H1 (cell line): ENCODE measurements around the gene DHRS7B.

ENCODE experiments used
- CTCF ChIP-seq, 3 experiments: IDR thresholded peaks; 1 replicate in 2 of 3; 2 replicates in 1 of 3; pipeline versions ENCODE4 v1.5.1 to v1.6.1; 2011; ENCODE audit warnings: low read length in 3 of 3, mild to moderate bottlenecking in 3 of 3, inconsistent platforms in 2 of 3, low read depth in 1 of 3, moderate library complexity in 1 of 3; ENCODE audit not compliant: insufficient read depth in 1 of 3; ENCODE audit errors: control extremely low read depth in 1 of 3
- EP300 ChIP-seq, 2 experiments: IDR thresholded peaks; 1 replicate in 1 of 2; 2 replicates in 1 of 2; pipeline ENCODE4 v1.6.1; 2011 to 2012; ENCODE audit warnings: low read depth in 2 of 2, low read length in 2 of 2, mild to moderate bottlenecking in 2 of 2, borderline replicate concordance in 1 of 2, inconsistent platforms in 1 of 2, moderate library complexity in 1 of 2
- POLR2A ChIP-seq, 2 experiments: IDR thresholded peaks; 1 replicate in 1 of 2; 2 replicates in 1 of 2; pipeline ENCODE4 v1.6.1; 2011; ENCODE audit warnings: low read depth in 2 of 2, low read length in 2 of 2, mild to moderate bottlenecking in 2 of 2; ENCODE audit errors: control extremely low read depth in 1 of 2
- YY1 ChIP-seq: IDR thresholded peaks from 2 replicates; pipeline ENCODE4 v1.6.1; 2011; ENCODE audit warnings: low read depth, mild to moderate bottlenecking, low read length
- TF ChIP-seq, protein P1 (sequence below): IDR thresholded peaks from 2 replicates; pipeline ENCODE4 v1.6.1; 2011; ENCODE audit warnings: low read length, improper control_type of control experiment
- TF ChIP-seq, protein P2 (sequence below): IDR thresholded peaks from 2 replicates; pipeline ENCODE4 v1.6.1; 2012; ENCODE audit warnings: inconsistent platforms

DNA sequence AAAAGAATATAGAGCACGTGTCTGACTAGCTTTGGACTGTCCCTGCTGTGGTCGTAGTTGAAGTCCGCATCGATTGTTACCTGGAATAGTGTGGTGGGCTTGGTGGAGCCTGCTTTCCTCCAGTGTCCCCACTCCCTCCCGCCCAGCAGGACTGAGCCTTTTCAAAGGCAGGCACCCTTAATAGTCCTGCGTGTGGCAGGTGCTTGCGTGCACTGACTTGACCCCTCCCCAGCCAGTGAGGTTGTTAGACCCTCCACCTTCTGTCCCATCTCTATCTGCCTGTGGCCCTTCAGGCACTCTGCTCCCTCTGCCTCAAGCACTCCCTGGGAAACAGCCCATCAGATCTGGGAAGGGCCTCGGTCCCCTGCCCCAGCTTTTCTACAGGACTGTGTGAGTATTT, 50.6 kb downstream of the DHRS7B start:
- TF ChIP-seq EP300 (IDR thresholded peaks at IDR 0.05; ENCODE audit: borderline replicate concordance in 1 of 2, low read depth in 2 of 2, low read length in 2 of 2) (no peak), CTCF (IDR thresholded peaks at IDR 0.05; ENCODE audit: control extremely low read depth in 1 of 3, insufficient read depth in 1 of 3, low read depth in 1 of 3, low read length in 3 of 3) (no peak), POLR2A (IDR thresholded peaks at IDR 0.05; ENCODE audit: control extremely low read depth in 1 of 2, low read depth in 2 of 2, low read length in 2 of 2) (no peak), YY1 (no peak)
- TF ChIP-seq, protein P1, sequence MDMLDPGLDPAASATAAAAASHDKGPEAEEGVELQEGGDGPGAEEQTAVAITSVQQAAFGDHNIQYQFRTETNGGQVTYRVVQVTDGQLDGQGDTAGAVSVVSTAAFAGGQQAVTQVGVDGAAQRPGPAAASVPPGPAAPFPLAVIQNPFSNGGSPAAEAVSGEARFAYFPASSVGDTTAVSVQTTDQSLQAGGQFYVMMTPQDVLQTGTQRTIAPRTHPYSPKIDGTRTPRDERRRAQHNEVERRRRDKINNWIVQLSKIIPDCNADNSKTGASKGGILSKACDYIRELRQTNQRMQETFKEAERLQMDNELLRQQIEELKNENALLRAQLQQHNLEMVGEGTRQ: no peak
- TF ChIP-seq, protein P2, sequence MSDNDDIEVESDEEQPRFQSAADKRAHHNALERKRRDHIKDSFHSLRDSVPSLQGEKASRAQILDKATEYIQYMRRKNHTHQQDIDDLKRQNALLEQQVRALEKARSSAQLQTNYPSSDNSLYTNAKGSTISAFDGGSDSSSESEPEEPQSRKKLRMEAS: no peak
